Lower leg skin (tissue), 3 donors: ENCODE results near the gene TMEM98.

Source experiments
- CTCF ChIP-seq, 3 donors: fragments of 450-650 bp; IDR thresholded peaks; one replicate each; pipeline ENCODE4 v1.5.1; 2016; ENCODE audit warnings: antibody characterized with exemption in 3 of 3, mild to moderate bottlenecking in 3 of 3, moderate library complexity in 2 of 3
- POLR2A ChIP-seq, 2 donors: fragments of 450-650 bp; IDR thresholded peaks; one replicate each; pipeline ENCODE4 v1.6.1; 2016 to 2017; ENCODE audit warnings: antibody characterized with exemption in 2 of 2, mild to moderate bottlenecking in 1 of 2, moderate library complexity in 1 of 2

- no peak for TF ChIP-seq CTCF (IDR thresholded peaks at IDR 0.05)
- TF ChIP-seq POLR2A (IDR thresholded peaks at IDR 0.05) = no peak
These were observed 36.6 kb downstream of the TMEM98 start for GRCh38 chr17:32964541-32964940.
